Urothelium cell line (cell line): Measurements from ENCODE around the gene SAE1.
"Not testable (repeated sequence)": the region's sequence is repeated elsewhere in the genome, so short reads cannot be mapped to it uniquely, and the experiment has no call there.

Experiments
- DNase-seq: peaks from one replicate; pipeline ENCODE4 v3.0.0; 2011; ENCODE audit warnings: low spot score, mixed read lengths
- FAIRE-seq: peaks from 2 replicates; lab custom pipeline; 2011; peaks lifted over from hg19 to GRCh38; lab: Jason Lieb, UNC

Gene SAE1

DNA sequence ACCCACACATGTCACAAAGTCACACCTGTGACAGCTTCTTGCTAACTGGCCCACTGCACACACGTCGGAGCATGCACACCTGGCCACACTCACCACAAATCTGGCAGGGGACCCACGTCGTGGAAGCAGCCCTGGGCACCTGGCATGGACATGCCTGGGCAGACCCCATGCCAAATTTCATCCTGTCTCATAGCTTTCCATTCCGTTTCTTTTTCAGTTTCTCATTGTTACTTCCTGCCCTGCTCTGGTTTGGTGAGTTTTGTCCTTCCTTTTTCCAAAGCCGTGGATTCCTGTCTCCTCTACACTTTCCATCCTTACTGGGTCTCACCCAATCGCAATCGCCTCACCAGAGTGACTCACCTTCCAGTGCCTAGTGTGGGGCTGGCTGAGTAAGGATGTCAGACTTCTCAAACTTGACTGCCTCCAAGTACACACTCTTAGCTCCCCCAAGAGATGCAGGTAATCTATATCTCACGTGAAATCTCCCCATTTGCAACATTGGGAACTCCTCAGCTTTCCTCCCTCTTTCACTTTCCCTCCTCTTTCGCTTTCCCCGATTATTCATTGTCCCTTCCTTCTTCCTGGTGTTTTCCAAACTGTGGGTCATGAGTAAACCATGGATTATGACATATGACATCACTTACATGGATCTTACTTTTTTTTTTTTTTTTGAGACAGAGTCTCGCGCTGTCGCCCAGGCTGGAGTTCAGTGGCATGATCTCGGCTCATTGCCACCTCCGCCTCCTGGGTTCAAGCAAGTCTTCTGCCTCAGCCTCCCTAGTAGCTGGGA lies 102.0 kb downstream of the SAE1 start:
- no peak for FAIRE-seq
- peak; percentile 66 for DNase-seq

DNA sequence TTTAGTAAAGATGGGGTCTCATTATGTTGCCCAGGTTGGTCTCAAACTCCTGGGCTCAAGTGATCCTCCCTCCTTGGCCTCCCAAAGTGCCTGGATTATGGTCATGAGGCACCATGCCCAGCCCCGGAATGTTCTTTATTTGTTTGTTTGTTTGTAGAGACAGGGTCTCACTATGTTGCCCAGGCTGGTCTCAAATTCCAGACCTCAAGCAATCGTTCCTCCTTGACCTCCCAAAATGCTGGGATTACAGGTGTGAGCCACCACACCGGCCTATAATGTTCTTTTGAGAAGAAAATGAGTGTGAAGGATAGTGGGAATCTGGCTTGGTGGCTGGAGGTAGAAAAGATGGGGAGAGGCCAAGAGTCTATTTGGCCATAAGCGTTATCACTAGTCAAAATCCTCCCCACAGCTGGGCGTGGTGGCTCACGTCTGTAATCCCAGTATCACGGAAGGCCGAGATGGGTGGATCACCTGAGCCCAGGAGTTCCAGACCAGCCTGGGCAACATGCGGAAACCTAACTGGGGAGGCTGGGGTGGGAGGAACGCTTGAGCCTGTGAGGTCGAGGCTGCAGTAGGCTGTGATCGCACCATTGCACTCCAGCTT lies 105.5 kb downstream of the SAE1 start:
- DNase-seq: no peak
- FAIRE-seq: no peak

- DNase-seq: no peak
- no peak for FAIRE-seq
Measured at GRCh38 chr19:47239152-47239551, 108.5 kb downstream of the SAE1 start.

DNA sequence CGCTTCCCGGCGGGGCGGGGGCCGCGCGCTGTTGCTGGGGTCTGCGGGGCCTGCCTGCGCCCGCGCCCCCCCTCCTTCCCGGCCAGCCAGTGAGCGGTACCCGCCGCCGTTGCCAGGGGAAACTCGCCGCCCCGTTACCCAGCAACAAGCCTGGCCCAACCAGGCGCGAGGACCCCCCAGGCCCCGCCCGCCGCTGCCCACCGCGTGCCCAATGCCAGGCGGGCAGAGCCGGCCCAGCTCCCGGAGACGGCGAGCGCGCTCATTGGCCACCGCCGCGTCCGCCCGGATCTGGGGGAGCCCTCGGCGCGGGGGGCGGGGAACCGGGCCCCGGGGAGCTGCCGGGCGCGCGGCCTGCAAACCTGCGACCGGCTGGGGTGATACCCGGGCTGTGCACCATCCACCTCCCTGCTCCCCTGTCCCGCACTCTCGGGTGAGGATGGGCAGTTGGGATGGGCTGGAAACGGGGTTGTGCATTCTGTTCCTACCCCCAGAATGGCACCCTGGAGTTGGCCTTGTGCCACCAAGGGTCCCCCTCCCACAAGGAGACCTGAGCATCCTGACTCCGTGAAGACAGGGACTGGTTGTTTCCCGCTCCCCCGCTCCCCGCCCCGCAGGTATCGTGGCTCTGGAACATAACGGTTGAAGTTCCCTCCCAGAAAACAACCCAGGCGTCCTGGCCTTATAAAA lies 109.1 kb downstream of the SAE1 start:
- DNase-seq (no peak), FAIRE-seq (no peak)

- DNase-seq (no peak), FAIRE-seq (no peak)
Measured at GRCh38 chr19:47240556-47240955, 109.9 kb downstream of the SAE1 start.

DNA sequence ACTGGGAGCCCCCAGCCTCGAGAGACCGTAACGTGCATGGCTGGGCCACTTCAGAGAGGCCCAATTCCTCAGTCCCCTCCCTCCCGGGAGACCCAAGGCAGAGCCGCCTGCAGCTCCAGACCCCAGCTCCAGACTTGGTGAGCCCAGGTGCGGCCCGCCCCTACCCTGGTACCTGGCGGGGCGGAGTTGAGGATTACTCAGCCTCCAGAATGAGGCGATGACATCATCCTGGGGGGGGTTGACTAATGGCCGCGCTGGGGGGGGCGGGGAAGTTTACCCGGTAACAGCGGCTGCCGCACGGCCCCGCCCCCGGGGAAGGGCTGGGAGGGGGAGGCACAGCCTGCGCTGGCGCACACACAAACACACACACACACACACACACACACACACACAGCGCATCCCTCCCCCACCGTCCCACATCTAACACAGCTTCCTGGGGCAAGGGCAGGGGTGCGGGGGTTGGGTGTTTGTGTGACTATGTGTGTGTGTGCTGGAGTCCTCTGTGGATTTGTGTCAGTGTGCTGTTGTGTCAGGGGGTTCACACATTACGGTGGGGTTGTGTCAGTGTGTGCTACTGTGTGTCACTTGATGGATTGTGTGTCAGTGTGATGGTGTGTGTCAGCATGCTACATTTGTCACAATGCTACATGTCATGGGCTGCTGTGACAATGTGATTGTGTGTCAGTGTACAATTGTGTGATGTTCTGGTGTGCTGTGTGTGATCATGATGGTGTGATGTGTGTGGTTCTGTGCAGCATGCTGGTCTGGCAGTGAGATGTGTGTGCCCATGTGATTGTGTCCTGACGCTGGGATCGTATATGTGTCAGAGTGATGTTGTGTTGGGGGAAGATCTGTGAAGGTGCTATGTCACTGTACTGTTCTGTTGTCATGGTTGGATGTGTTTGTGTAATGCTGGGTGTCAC lies 110.6 kb downstream of the SAE1 start:
- DNase-seq (peak; percentile 86), FAIRE-seq (peak; percentile 82)

DNA sequence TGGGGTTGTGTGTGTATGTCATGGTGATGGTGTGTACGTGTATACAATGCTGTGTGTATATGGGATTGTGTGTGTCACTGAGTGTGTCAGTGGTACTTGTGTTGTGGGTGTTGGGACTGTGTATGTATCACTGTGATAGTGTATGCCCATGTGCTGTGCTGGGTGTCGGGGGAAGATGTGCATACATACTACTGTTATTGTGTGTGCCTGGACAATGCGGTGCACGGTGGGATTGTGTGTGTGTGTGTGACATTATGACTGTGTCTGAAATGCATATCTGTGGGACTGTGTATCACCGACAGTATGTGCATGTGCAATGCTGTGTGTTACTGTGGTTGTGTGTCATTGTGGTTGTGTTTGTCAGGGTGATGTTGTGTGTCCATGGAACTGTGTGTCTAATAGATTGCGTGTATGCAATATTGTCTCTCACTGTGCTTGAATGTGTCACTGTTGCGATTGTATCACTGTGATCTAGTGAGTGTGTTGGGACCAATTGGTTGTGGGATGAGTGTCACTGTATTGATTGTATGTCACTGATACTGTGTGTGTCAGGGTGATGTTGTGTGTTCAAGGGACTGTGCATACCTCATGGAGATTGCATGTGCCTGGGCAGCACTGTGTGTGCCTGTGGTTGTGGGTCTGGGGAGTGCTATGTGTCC lies 111.4 kb downstream of the SAE1 start:
- FAIRE-seq (no peak), DNase-seq (no peak)

DNA sequence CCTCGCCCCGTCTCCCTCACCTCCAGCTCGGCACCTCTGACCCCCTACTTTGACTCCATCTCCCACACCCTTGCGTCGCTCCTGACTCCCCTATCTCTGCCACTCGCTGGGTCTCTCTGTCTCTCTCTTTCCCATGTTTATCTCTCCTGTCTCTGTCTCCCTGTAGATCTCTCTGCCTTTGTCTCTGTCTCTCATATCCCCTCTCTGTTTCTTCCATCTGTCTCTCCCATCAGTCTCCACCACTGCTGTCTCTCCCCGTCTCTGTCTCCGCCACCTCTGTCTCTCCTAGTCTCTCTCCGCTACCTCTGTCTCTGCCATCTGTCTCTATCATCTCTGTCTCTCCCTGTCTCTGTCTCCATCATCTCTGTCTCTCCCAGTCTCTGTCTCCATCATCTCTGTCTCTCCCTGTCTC lies 112.7 kb downstream of the SAE1 start:
- no peak for FAIRE-seq
- DNase-seq: peak; percentile 29

DNA sequence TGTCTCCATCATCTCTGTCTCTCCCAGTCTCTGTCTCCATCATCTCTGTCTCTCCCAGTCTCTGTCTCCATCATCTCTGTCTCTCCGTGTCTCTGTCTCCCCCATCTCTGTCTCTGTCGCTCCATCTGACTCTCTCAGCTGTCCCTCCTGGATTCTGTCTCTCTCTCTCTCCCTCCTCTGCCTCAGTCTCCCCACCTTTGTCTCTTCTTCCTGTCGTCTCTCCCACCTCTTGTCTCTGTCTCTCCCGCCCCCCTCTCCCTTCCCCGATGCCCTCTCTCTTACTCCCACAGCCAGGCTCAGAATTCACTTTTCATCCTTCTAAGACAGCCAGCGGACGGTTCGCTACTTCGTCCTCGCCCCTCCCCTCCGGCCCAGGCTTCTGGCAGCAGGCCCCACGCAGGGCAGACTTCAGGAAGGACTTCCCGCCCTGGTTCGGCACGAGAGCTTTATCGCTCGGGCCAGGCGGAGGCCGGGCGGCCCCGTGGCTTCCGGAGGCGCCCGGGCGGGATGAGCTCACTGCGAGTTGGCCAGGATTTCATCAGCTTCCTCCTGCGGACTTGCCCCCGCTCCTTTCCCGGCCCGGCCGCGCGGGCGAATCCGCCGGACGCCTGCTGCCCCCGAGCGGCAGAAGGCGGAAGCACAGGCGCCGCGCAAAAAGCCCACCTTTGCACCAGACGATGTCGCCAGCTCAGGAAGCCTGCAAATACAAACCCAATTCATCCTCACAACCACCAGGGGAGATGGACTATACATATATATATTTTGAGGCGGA lies 113.3 kb downstream of the SAE1 start:
- no peak for FAIRE-seq
- peak; percentile 90 for DNase-seq

- peak; percentile 59 for DNase-seq
- no peak for FAIRE-seq
Measured at GRCh38 chr19:47247308-47247990, 116.8 kb downstream of the SAE1 start.

GRCh38 chr19:47253016-47253415 lies 122.4 kb downstream of the SAE1 start:
- not testable (repeated sequence) for DNase-seq, FAIRE-seq

DNA sequence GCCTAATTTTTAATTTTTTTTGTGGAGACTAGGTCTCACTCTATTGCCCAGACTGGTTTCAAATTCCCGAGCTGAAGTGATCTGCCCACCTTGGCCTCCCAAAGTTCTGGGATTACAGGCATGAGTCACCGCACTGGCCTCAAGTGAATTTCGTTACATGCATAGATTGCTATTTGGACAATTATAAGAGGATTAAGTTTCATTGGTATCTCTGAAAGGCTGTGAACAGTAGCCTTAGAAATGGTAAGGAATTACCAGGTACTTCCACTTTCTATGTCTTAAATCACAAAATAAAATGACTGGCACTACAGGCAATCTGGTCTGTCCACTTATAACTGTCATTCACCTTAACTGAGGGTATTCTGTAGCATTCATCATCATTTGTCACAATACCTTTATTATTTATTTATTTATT lies 122.8 kb downstream of the SAE1 start:
- no peak for FAIRE-seq
- no peak for DNase-seq

GRCh38 chr19:47253970-47254369 lies 123.3 kb downstream of the SAE1 start:
- no peak for DNase-seq
- no peak for FAIRE-seq

- peak; percentile 95 for DNase-seq
- FAIRE-seq: peak; percentile 85
Measured at GRCh38 chr19:47255879-47256692, 125.5 kb downstream of the SAE1 start, which contains the start of gene CCDC9. Gene CCDC9 (plus strand): TSS chr19:47256525. CDS start chr19:47258401, 1,876 bp downstream.

GRCh38 chr19:47256693-47257410 lies 126.2 kb downstream of the SAE1 start:
- peak; percentile 58 for FAIRE-seq
- DNase-seq: peak; percentile 98

- no peak for DNase-seq
- FAIRE-seq: no peak
Measured at GRCh38 chr19:47257411-47258169, 127.0 kb downstream of the SAE1 start.

DNA sequence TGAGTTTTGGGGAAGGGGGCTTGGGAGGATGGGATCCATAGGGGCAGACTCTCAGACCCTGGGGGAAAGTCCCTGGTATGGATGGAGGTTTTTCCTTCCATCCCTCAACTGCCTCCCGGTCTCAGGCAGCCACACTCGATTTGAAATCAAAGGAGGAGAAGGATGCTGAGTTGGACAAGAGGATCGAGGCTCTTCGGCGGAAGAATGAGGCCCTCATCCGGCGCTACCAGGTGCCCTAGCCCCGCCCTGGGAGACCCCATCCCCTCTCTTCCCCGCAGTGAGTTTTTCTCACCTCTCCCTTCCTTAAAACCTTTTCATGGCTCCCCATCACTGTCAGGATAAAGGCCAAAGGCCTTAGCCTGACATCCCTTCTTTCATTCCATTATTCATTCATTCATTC lies 127.8 kb downstream of the SAE1 start:
- no peak for FAIRE-seq
- DNase-seq: no peak
